Natural killer cell (primary cell): ENCODE data around the gene PCNX1. TPM values are rescaled to one million over a fixed set of nuclear protein-coding genes. Genes with fewer than 3 reads are reported as not detected.

Experiments used
- ATAC-seq, 3 donors: fragments of 150-1000 bp in 2 of 3; fragments of 200-7000 bp in 1 of 3; cut with Tn5 transposase; 1 replicate in 1 of 3; 2 replicates in 2 of 3; pipeline ENCODE4 v1.10.0; 2021; ENCODE audit warnings: mild to moderate bottlenecking in 2 of 3, moderate library complexity in 2 of 3
- DNase-seq, 2 donors: peaks; one replicate each; pipeline versions ENCODE4 v3.0.0 to v3.0.0-alpha.2; 2013 to 2021; ENCODE audit warnings: mixed read lengths in 1 of 2
- H3K27ac ChIP-seq: one replicate; pipeline ENCODE4 v1.5.1; 2013; ENCODE audit warnings: mild to moderate bottlenecking, low read length
- H3K27me3 ChIP-seq: one replicate; pipeline ENCODE4 v1.6.1; 2013; ENCODE audit warnings: low read length; ENCODE audit not compliant: control insufficient read depth, insufficient read depth
- H3K36me3 ChIP-seq: one replicate; pipeline ENCODE4 v1.6.1; 2013; ENCODE audit warnings: low read length; ENCODE audit not compliant: control insufficient read depth, insufficient read depth
- H3K4me1 ChIP-seq: one replicate; pipeline ENCODE4 v1.6.1; 2013; ENCODE audit warnings: low read length; ENCODE audit not compliant: control insufficient read depth, insufficient read depth
- H3K4me3 ChIP-seq: one replicate; pipeline ENCODE4 v1.5.1; 2013; ENCODE audit warnings: low read length
- H3K9me3 ChIP-seq: one replicate; pipeline ENCODE4 v1.6.1; 2013; ENCODE audit warnings: low read length; ENCODE audit not compliant: control insufficient read depth, insufficient read depth
- H3K27ac Mint-ChIP-seq, 2 donors: one replicate each; pipeline ENCODE4 v1.8.0; 2022; ENCODE audit warnings: mild to moderate bottlenecking in 2 of 2, mixed read lengths in 2 of 2, moderate library complexity in 1 of 2
- H3K27me3 Mint-ChIP-seq, 2 donors: one replicate each; pipeline ENCODE4 v1.8.0; 2022; ENCODE audit warnings: low read depth in 2 of 2, mixed read lengths in 2 of 2
- H3K36me3 Mint-ChIP-seq: one replicate; pipeline ENCODE4 v1.8.0; 2022; ENCODE audit warnings: mixed read lengths
- H3K4me1 Mint-ChIP-seq, 2 donors: one replicate each; pipeline ENCODE4 v1.8.0; 2022; ENCODE audit warnings: mixed read lengths in 2 of 2
- H3K4me3 Mint-ChIP-seq: one replicate; pipeline ENCODE4 v1.8.0; 2022; ENCODE audit warnings: mild to moderate bottlenecking, moderate library complexity, mixed read lengths
- H3K9me3 Mint-ChIP-seq, 2 donors: one replicate each; pipeline ENCODE4 v1.8.0; 2022; ENCODE audit warnings: mixed read lengths in 2 of 2
- CTCF ChIP-seq: fragments of 200-600 bp; IDR thresholded peaks from one replicate; pipeline ENCODE4 v1.8.0; 2022; ENCODE audit warnings: antibody characterized with exemption
- WGBS: methylation state at CpG from one replicate; pipeline ENCODE4 v1.1.7; 2013; ENCODE audit warnings: missing lambda C conversion rate; ENCODE audit not compliant: insufficient coverage; 5-methylcytosine and 5-hydroxymethylcytosine counted together
- intact Hi-C: fragments of 100-400 bp; cut with micrococcal nuclease; formaldehyde crosslinking; loops from one replicate; pipeline ENCODE4 v1.14.2; 2022
- total RNA-seq, 4 donors: library from RNA; stranded (reverse); fragments of 120-200 nt in 1 of 4; gene quantifications; one replicate each; pipeline versions ENCODE4 v1.2.3 to v1.2.4, GENCODE V29; 2013 to 2022

The PCNX1 gene
- total RNA-seq, 3 donors from 2014 or later (not counting 1 experiment from before 2014, with no cell fraction given): 79.8 to 124 (median 119) TPM

- Histone ChIP-seq H3K27ac (peak overlapping the region; percentile 15), H3K4me1 (peaks cover 55% of the 10 kb centered on the region), H3K27me3 (no peaks in the 10 kb centered on the region), H3K9me3 (no peaks in the 10 kb centered on the region), H3K4me3 (no peak overlapping the region), H3K36me3 (no peaks in the 10 kb centered on the region)
- DNase-seq (no peak), ATAC-seq (no peak)
- no peak for TF ChIP-seq CTCF
- H3K4me3 Mint-ChIP-seq: peak overlapping the region; percentile 75
- 92% methylated on average over 2 of the region's 3 CpGs for WGBS
- H3K36me3 Mint-ChIP-seq: no peaks in the 10 kb centered on the region
- peaks cover 54 to 66% of the 10 kb centered on the region in 2 donors for H3K4me1 Mint-ChIP-seq
- intact Hi-C loops: loop anchor here (5.0 kb wide), 2 partner anchors 66 to 84 kb away; no protein-coding TSS in a partner anchor
- H3K27ac Mint-ChIP-seq: peak overlapping the region; percentile 85 to 87
- H3K9me3 Mint-ChIP-seq: no peaks in the 10 kb centered on the region
- H3K27me3 Mint-ChIP-seq: peaks cover 0 to 18% of the 10 kb centered on the region in 2 donors
Measured at GRCh38 chr14:70887737-70888499, 19.3 kb upstream of the PCNX1 start.

GRCh38 chr14:70888681-70889175 is 18.5 kb upstream of the PCNX1 start:
- peak; percentile 86 to 93 (median 90) for ATAC-seq
- TF ChIP-seq CTCF: no peak
- H3K27ac Mint-ChIP-seq: peak overlapping the region in 1 of 2 donors; percentile 87

GRCh38 chr14:70889555-70889954 is 17.7 kb upstream of the PCNX1 start:
- intact Hi-C loops: loop anchor here (5.0 kb wide), 2 partner anchors 67 to 83 kb away; no protein-coding TSS in a partner anchor

More at GRCh38 chr14:70888681-70889175, 18.5 kb upstream of the PCNX1 start:
- Histone ChIP-seq H3K36me3 (no peaks in the 10 kb centered on the region), H3K4me3 (no peak overlapping the region), H3K27ac (no peak overlapping the region), H3K9me3 (no peaks in the 10 kb centered on the region), H3K27me3 (no peaks in the 10 kb centered on the region), H3K4me1 (peaks cover 47% of the 10 kb centered on the region)
- Mint-ChIP-seq H3K27me3 (peaks cover 3 to 25% of the 10 kb centered on the region in 2 donors), H3K4me1 (peaks cover 54 to 66% of the 10 kb centered on the region in 2 donors), H3K36me3 (no peaks in the 10 kb centered on the region), H3K9me3 (no peaks in the 10 kb centered on the region), H3K4me3 (peak overlapping the region; percentile 9)
- 89% methylated on average over 1 of the region's 1 CpG for WGBS
- intact Hi-C loops: loop anchor here (5.0 kb wide), 2 partner anchors 66 to 84 kb away; no protein-coding TSS in a partner anchor
- DNase-seq: peak in 1 of 2 donors; percentile 40

More at GRCh38 chr14:70889555-70889954, 17.7 kb upstream of the PCNX1 start:
- no peak overlapping the region for H3K4me3 ChIP-seq
- peaks cover 6 to 25% of the 10 kb centered on the region in 2 donors for H3K27me3 Mint-ChIP-seq
- 97% methylated on average over 5 of the region's 5 CpGs for WGBS
- peaks cover 49 to 66% of the 10 kb centered on the region in 2 donors for H3K4me1 Mint-ChIP-seq
- no peaks in the 10 kb centered on the region for H3K9me3 Mint-ChIP-seq
- no peaks in the 10 kb centered on the region for H3K27me3 ChIP-seq
- TF ChIP-seq CTCF: no peak
- peak overlapping the region in 1 of 2 donors; percentile 87 for H3K27ac Mint-ChIP-seq
- no peaks in the 10 kb centered on the region for H3K36me3 Mint-ChIP-seq
- peaks cover 40% of the 10 kb centered on the region for H3K4me1 ChIP-seq
- no peak for DNase-seq
- H3K36me3 ChIP-seq: no peaks in the 10 kb centered on the region
- no peak for ATAC-seq
- no peaks in the 10 kb centered on the region for H3K9me3 ChIP-seq
- no peak overlapping the region for H3K4me3 Mint-ChIP-seq
- no peak overlapping the region for H3K27ac ChIP-seq
